ENCODE measurements around the gene FBXL20.
"Not testable (repeated sequence)": the region's sequence is repeated elsewhere in the genome, so short reads cannot be mapped to it uniquely, and the experiment has no call there.

Gene FBXL20, protein sequence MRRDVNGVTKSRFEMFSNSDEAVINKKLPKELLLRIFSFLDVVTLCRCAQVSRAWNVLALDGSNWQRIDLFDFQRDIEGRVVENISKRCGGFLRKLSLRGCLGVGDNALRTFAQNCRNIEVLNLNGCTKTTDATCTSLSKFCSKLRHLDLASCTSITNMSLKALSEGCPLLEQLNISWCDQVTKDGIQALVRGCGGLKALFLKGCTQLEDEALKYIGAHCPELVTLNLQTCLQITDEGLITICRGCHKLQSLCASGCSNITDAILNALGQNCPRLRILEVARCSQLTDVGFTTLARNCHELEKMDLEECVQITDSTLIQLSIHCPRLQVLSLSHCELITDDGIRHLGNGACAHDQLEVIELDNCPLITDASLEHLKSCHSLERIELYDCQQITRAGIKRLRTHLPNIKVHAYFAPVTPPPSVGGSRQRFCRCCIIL

DNA sequence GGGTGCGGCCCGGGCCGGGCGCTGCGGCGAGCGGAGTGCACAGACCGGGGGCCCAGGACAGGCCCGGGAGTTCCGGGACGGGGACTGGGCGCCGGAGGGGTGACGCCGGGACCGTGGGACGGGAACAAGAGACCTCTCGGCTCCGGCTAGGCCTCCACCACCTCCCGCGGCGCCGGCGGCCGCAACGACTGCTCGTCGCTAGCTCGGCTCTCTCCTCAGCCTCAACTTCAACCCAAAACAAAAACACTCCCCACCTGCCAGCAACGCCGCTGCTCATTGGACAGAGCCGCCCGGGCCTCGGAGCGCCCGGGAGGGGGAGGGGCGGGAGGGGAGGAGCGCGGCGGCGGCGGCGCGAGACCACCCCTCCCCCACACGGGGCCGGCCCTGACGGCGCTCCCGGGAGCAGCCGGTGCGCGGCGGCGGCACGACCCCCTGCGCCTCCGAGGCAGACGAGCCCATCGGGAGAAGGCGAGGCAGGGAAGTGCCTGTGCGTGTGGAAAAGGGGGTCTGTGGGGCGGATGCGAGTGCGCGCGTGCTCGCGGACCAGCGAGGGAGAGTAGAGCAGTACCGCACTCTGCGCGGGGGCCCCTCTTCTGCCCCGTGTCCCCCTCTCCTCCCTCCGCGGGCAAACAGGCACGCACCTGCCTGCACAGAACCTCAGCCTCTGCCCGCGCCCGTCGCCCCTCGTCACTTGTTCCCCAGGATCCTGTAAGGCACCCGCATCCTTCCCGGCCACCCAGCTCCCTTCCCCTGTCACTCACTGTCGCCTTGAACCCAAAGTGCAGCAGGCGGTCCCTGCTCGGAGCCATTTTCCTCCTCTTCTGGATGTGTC is at the start of gene FBXL20:
Gene FBXL20, minus strand, starts transcription at position 215 of the 832 bp plus-strand sequence. CDS start 224 bp downstream, outside the sequence.
- peak; percentile 85 for DNase-seq (ENCODE audit: low read depth)

DNA sequence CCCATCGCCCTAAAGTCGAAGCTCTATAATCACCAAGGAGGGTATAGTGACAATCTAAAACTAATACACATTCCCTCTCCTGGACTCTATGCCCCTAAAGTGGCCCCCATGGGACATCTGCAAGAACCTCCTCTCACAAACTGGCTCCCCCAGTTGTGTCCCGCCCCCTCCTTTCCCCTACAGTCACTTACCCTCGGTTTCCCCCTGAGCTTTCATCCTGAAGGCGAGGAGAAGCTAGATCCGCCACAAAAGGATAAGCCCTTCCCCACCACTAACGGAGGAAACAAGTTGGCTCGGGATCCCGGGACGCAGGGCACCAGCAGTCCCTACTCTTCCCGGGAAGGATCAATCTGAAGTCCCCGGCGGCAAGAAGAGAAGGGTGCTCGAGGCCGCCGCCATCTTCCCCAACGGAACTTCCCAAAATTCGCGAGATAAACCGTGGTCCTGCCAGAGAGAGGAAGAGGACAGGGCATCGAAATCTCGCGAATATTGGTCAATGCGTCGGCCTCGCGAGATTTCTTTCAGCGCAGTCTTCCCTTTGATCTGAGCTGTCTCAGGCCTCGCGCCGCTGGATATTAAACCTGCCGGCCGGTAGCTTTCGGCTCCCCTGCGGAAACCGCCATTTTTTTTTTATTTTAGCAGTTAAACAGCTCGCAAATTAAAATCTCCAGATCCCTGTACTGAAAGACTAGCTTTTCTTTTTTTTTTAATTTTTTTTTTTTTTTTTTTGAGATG is 49.6 kb upstream of the FBXL20 start, which contains the start of gene MED1:
Gene MED1, minus strand, starts transcription at position 417 of the 735 bp plus-strand sequence. Its CDS starts 201 bp downstream, at position 216.
- DNase-seq (ENCODE audit: low read depth), result peak; percentile 98

DNA sequence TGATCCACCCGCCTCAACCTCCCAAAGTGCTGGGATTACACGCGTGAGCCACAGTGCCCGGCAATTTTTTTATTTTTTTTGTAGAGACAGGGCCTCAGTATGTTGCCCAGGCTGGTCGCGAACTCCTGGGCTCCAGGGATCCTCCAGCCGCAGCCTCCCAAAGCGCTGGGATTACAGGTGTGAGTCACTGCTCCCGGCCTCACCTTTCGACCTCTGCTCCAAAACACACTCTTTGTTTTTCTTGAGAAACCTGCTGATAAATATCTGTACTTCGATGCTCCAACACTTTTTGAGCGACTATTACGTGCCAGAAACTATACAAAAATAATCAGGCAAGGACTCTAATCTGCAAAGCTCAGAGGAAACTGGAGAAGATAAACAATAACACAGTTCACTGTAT is 48.6 kb upstream of the FBXL20 start:
- DNase-seq (ENCODE audit: low read depth), result no peak

DNA sequence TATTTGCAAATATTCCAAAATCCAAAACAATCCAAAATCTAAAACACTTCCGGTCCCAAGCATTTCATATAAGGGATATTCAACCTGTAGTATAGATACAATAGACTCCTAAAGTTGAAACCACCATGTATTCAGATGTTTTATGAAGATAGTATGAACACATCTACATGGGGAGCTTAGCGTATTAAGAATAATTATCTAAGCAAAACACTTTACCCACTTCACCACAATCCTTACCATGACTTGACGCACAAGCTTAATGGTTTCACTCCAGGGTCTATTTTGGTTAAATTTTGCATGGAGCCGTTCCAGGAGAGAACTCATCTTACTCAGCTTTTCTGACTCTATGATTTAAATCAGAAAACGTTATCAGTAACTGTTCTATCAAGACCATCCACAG is 46.1 kb upstream of the FBXL20 start:
- no peak for DNase-seq (ENCODE audit: low read depth)

DNA sequence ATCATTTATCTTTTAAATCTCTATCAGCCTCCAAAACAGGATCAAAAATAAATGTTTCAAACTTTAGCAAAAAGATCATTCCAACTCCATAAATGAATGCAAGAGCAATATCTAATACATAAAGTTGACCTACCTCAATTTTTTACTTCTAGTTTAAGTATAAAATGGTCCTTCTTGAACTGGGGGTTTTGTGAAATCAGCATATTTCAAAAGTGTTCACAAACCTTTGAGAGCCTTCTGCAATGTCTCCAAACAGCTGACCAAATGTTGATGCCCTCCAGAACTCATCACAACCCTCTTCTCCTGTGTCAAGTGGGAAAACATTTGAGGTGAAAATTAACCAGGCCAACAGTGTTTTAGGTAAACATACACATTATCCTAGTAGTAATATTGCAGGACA is 41.9 kb upstream of the FBXL20 start:
- no peak for DNase-seq (ENCODE audit: low read depth)

DNA sequence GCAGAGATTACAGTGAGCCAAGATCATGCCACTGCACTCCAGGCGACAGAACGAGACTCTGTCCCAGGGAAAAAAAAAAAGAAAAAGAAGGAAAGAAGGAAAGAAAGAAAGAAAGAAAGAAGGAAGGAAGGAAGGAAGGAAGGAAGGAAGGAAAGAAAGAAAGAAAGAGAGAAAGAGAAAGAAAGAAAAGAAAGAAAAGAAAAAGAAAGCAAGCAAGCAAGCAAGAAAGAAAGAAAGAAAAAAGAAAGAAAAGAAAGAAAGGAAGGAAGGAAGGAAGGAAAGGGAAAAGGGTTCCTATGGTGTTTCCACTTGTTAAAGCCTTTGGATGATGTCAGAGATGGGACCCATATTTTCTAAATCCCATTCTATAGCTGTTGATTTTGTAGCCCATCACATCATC is 38.4 kb upstream of the FBXL20 start:
- DNase-seq (ENCODE audit: low read depth), result not testable (repeated sequence)

DNA sequence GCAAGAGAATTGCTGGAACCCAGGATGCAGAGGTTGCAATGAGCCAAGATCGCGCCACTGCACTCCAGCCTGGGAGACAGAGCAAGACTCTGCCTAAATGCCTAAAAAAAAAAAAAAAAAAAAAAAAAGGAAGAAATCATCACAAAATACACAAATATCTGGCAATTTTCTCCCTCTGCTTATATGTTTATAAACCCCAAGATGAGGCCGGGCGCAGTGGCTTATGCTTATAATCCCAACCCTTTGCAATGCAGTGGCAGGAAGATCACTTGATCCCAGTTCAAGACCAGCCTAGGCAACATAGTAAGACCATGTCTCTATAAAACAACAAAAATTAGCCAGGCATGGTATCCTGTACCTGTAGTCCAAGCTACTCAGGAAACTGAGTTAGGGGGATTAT is 28.2 kb upstream of the FBXL20 start:
- no peak for DNase-seq (ENCODE audit: low read depth)

DNA sequence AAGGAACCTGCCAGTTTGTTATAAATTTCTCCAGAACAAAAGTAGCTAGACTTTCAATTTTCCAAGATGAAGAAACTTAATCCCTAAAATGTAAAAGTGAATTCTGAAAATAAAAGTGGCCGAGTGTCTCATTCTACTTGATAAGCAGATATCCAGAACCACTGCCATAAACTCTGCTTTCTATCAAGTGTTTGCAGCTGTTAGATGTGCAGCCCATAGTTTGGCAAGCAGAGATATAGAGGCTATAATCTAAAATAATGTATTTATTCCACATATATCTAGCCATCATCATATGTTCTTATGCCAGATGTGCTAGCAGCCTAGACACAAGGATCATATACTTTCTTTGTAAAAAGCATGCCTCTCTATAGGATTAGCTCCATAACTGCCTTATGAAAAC is 14.7 kb upstream of the FBXL20 start:
- no peak for DNase-seq (ENCODE audit: low read depth)

DNA sequence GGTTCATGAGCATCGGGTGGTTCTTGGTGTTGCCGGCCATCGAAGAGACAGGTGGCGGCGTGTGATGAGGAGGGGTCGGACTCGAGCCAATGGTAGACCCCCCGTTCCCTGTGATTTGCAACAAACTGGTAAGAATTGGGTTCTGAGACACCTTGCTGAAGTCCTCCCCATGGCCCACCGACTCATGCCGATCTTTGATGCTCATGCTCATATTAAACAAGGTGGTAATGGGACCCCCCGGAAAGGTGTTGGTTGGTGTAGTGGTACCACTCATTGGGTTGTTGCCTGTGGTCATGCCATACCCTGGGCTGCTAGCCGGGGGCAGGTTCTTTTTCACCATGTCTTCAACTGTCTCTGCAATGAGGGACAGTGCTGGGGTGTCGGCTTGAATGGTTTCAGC is 8.9 kb upstream of the FBXL20 start:
- DNase-seq (ENCODE audit: low read depth), result no peak

DNA sequence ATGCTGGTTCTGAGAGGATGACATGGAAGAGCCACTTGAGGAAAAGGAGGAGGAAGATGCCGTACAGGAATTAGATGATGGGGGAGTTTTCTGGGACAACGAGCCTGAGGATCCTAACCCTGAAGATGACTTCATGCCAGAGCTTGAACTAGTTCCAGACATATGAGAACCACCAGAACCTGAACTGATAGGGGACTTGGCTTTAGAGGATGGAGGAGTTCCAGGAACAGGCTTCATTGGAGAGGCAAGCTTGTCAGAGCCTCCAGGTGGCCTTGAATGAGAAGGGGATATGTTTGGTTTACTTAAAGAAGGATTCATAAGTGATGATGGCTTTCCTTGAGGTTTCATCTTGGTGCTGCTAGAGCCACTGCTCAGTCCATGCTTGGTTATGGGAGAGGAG is 6.9 kb upstream of the FBXL20 start:
- DNase-seq (ENCODE audit: low read depth), result no peak

DNA sequence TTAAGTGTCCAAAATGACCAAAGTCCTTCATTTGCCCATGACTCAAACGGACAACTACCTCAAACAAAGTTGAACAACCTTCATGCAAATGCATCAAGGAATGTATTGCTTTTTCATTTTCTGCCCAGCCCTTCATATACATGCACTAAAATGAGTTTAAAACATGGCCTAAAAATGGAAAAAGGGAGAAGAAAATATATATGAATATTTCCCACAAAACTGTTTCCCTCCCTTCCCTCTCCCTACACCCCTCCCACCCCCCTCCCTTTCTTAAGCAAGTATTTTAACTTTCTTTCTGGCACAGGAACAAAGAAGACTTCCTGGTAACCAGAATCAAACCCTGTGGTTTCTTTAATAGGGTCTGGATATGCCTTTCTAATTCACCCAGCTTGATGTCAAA is 5.5 kb upstream of the FBXL20 start:
- no peak for DNase-seq (ENCODE audit: low read depth)

DNA sequence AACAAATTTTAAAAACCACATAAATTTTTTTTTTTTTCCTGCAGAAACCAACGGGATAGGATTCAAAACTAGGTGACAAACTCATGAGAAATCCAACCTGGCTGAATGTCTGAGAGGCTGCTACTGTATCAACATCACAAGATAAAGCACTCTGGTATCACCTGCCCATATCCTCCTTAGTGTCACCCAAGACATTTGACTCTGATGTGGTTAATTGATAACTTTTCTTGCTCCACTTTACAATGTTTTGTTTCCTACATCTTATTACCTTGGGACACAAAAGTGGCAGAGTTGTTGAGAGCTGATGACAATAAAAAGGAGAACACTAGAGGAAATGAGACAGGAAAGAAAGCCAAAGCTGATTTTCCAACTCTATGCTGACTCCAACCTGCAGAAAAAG is 4.0 kb upstream of the FBXL20 start:
- DNase-seq (ENCODE audit: low read depth), result no peak

DNA sequence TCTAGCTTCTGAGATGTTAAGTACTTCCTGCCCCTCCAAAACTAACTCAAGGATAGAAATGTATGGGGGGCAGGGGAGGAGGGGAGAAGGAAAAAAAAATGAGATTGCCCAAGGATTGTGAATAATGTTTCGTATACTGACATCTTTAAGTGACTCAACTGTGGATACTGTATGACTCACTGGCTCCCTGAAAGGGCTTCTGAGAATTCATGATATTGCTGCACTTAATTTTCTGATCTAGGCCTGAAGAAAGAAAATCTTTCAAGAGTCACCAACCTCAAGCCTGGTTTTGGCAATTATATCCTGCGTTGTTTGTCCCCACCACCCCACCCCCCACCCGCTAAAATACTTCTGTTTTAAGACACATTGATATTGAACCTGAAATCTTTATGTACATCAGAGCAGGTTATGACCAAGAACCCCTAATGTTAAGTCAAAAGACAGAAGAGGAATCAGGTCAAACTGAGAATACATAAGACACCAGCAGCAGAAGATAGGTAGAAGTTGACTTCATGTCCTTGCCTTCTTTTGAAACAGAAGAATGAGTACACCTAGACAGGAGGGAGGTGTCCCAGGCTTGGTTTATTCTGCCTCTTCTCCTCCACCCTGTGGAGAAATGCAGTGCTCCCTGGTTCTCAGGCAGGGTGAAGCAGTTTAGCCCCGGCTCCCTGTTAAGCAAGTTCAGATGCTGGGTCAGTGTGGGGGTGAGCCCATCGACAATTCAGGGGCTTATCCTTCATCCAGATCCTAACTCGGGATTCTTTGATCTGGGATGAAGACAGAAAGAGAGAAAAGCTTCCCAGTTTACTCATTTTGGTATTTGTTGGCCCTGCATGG is 3.3 kb upstream of the FBXL20 start:
- DNase-seq (ENCODE audit: low read depth), result peak; percentile 84

DNA sequence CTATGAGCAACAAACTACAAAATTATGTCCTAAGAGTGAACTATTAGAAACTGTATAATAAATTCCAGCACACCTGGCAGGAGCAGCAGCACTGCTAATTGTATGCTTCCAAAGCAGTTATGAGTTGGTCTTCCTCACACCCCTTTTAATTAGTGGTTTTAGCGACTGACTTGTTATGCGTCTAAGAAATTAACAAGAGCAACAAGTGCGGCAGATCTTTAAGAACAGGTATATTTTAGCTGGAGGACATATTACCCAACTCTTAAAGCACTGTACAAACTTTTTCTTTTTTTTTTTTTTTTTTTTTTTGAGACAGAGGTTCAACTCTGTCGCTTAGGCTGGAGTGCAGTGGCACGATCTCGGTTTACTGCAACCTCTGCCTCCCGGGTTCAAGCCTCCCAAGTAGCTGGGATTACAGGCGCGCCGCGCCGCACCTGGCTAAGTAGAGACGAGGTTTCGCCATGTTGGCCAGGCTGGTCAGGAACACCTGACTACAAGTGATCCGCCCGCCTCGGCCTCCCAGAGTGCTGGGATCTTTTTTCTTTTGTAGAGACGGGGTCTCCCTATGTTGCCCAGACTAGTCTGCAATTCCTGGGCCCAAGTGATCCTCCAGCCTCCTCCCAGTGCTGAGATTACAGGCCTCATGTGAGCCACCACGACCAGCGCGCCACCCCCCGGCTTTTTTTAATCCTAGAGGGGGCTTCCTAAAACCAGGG is 1.6 kb upstream of the FBXL20 start:
- DNase-seq (ENCODE audit: low read depth), result no peak

DNA sequence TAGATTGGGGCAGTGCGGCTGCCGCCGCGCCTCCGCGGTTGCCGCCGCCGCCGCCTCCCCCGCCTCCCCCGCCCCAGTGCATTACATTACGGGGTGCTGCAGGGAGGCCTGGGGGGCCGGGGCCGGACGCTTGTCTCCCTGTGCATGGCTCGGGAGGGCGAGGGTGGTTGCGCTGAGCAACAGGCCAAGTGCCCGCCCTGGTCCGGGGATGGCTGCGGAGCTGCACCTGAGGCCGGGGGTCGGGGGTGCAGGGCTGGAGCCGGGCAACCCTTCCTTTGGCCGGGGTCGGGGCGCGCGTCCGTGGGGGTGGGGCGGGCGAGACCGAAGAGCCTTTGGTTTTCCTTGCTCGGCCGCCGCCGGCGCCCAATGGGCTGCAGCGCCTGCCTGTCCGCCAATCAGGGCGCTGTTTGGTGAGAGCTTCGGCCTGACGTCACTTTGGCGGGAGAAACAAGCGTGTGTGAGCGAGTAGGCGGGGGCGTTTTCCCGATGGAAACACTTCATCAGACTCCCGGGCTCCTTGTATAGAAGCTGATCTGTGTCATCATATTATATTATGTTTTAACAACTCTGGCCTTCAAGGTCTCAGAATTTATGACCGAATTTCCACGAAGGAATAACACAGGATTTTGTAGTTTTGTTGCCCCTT is 941 bp upstream of the FBXL20 start:
- peak; percentile 91 for DNase-seq (ENCODE audit: low read depth)

DNA sequence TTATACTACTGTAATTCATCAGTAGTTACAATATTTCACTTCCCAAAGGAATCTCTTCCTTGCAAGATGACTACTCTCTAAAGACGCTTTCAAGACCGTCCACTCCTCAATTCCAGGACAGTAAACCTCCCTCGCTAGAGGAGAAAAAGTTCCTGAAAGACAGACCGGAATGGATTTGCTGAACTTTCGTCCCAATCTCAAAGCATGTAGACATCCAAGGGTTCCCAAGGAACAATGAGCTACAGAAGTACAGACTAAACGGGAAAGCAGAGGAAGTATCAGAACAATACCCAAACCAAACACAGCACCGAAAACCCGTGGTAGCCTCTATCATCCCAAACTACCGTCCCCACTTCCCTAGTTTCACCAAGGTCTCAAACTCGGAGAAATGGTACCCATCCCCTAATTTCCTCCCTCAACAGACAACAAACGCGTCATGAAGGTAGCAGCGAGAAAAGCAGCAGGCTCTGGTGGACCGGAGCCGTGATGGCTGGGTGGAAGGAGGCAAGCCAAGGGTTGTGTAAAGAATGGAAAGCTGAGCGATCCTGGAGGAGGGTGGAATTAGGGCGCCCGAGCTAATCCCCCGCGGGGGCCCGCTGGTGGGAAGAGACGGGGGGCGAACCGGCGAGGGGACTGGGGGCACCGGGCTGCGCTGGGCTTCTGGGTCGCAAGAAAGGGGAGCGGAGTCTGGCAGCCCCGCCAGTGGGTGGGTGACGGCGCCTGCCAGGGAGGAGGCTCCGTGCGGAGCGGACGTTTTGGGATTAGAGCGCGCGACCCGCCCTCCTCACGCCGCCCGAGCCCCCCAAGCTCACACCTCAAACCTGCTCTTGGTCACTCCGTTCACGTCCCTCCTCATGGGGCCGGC is 647 bp downstream of the FBXL20 start:
- DNase-seq (ENCODE audit: low read depth), result no peak

DNA sequence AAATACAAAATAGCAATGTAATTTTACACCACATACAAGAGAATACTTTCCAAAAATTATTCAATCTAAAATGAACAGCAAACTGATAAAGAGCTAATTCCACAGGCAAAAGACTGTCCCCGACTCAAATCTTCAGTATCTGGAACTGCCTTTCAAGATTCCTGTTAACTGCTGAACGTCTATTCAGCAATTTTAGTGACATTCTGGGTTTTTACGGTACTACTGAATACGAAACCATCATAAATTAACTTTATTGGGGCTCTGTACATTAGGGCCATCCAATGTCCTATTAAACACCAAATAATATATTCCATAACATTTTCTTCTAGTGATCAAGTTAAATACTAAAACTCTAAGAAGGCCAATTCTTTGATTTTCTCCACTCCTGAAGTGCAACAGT is 1.6 kb downstream of the FBXL20 start:
- no peak for DNase-seq (ENCODE audit: low read depth)

DNA sequence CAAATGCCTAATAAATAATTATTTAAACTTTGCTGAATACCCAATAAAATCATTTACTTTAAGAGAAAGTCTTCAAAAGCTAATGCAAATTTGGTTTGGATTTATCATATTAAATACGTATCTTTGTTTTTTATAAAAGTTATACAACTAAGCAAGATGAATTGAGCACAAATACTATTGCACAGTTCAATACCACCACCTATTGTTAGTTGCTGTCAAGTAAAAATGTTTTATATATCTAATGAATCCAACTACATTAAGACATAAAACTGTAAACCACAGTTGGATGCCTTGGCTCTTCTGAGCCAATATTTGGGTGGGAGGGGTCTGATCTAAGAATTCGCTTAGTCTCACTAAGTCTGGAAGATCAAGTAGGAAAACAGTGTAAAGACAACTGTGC is 7.7 kb downstream of the FBXL20 start:
- no peak for DNase-seq (ENCODE audit: low read depth)

DNA sequence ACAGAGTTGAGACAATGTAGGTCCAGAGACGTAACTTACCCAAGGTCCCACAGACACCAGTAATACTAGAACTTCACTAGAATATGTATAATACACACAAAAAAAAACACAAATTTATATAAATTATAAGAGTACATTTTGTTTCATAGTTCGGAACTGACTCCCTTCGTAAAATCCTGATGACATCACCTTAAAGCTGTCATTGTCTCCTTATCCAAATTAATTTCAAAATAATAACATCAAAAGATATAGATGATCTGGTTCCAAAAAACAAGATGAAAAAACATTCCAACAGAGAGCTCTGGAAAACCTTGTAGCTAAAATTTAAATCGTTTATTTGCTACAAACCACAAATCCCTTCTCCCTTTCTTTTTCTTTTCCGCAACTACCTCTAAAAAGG is 10.0 kb downstream of the FBXL20 start:
- DNase-seq (ENCODE audit: low read depth), result no peak
